Ishikawa (cell line): ENCODE data around the gene MYCBPAP.

ENCODE experiments used
- FOXM1 ChIP-seq: IDR thresholded peaks from 2 replicates; pipeline ENCODE4 v1.6.1; 2012; ENCODE audit warnings: low read depth, borderline replicate concordance
- MAX ChIP-seq: IDR thresholded peaks from 2 replicates; pipeline ENCODE4 v1.6.1; 2012
- NFIC ChIP-seq: IDR thresholded peaks from 2 replicates; pipeline ENCODE4 v1.6.1; 2012
- RAD21 ChIP-seq: IDR thresholded peaks from 2 replicates; pipeline ENCODE4 v1.6.1; 2012; ENCODE audit warnings: low read depth
- TAF1 ChIP-seq: IDR thresholded peaks from 2 replicates; pipeline ENCODE4 v1.6.1; 2012; ENCODE audit warnings: low read depth, mild to moderate bottlenecking
- TEAD4 ChIP-seq: IDR thresholded peaks from 2 replicates; pipeline ENCODE4 v1.6.1; 2012
- YY1 ChIP-seq: IDR thresholded peaks from 2 replicates; pipeline ENCODE4 v1.6.1; 2012; ENCODE audit warnings: low read depth
- ZBTB7A ChIP-seq: IDR thresholded peaks from 2 replicates; pipeline ENCODE4 v1.6.1; 2012; ENCODE audit warnings: low read depth

DNA sequence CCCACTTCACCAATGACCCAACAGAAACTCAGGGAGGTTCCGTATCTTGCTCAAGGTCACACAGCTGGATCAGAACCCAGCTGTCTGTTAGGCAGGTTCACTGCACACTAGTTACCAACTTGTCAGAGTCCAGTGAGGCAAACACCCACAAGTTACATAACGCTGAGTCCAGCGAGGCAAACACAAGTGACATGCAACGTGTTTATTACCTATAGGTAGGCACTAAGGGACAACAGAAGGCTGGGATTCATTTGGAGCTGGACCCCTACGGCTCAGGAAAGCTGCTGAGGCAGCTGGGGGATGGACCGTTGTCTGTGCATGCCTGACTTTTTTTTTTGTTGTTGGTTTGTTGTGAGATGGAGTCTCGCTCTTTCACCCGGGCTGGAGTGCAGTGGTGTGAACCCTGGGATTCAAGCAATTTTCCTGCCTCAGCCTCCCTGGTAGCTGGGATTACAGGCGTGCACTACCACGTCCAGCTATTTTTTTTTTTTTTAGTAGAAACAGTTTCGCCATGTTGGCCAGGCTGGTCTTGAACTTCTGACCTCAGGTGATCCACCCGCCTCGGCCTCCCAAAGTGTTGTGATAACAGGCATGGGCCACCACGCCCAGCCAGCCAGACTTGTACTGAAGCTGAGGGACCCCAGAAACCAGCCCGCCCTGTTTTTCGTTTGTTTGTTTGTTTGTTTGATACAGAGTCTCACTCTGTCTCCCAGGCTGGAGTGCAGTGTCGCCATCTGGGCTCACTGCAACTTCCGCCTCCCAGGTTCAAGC lies 31.5 kb upstream of the MYCBPAP start:
- TF ChIP-seq FOXM1: no peak
- no peak for TF ChIP-seq YY1
- TF ChIP-seq RAD21: no peak
- no peak for TF ChIP-seq TAF1
- no peak for TF ChIP-seq ZBTB7A
- no peak for TF ChIP-seq MAX
- no peak for TF ChIP-seq TEAD4
- no peak for TF ChIP-seq NFIC
